Hindlimb muscle (tissue), 1 donor: ENCODE data around the gene GDE1. TPM values are rescaled to one million over a fixed set of nuclear protein-coding genes. Genes with fewer than 3 reads are reported as not detected.
"Not testable (repeated sequence)": the region's sequence is repeated elsewhere in the genome, so short reads cannot be mapped to it uniquely, and the experiment has no call there.

Source experiments
- DNase-seq: peaks from one replicate; pipeline ENCODE4 v3.0.0-alpha.2; 2013
- polyA plus RNA-seq: library from polyadenylated mRNA; unstranded; fragments of 120-200 nt; gene quantifications from one replicate; pipeline ENCODE4 v1.2.1, GENCODE V29; 2013; ENCODE audit not compliant: insufficient read length

GDE1 gene, protein sequence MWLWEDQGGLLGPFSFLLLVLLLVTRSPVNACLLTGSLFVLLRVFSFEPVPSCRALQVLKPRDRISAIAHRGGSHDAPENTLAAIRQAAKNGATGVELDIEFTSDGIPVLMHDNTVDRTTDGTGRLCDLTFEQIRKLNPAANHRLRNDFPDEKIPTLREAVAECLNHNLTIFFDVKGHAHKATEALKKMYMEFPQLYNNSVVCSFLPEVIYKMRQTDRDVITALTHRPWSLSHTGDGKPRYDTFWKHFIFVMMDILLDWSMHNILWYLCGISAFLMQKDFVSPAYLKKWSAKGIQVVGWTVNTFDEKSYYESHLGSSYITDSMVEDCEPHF
- 56.7 TPM for polyA plus RNA-seq

DNA sequence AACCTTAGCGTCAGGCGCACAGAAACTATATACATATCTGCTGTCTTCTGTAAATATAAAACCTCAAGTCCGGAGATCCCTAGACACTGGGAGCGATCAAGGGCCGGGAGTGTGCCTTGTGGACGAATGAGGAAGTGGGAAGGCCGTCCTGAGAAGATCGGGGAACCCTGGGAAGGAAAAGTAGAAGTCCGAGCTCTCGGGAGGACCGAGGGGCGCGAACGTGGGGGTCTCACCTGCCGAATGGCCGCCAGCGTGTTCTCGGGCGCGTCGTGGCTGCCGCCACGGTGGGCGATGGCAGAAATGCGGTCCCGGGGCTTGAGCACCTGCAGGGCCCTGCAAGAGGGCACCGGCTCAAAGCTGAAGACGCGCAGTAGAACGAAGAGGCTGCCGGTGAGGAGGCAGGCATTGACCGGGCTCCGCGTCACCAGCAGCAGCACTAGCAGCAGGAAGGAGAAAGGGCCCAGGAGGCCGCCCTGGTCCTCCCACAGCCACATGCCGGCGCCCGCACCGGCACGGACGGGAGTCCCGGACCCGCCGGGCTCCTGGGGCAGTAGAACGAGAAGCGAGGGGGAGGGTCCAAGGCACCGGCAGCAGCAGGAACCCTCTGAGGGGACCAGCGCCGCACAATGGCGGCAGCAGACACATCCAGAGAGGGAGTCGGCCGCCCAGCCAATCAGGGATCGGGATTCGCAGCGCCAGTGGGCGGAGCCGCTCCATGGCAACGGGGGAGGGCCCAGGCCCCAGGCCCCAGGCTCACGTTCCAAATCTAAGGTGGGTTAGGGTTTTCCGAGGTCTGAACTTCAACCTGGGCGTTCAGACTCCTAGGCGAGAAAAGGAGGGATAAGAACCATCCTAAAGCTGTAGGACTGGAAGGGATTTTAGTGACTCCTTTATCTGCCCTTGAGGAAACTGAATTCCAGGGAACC lies at the start of gene GDE1:
Gene GDE1, minus strand, starts transcription at position 628 of the 926 bp plus-strand sequence. Its CDS starts 134 bp downstream, at position 494.
- DNase-seq: peak; percentile 92

DNA sequence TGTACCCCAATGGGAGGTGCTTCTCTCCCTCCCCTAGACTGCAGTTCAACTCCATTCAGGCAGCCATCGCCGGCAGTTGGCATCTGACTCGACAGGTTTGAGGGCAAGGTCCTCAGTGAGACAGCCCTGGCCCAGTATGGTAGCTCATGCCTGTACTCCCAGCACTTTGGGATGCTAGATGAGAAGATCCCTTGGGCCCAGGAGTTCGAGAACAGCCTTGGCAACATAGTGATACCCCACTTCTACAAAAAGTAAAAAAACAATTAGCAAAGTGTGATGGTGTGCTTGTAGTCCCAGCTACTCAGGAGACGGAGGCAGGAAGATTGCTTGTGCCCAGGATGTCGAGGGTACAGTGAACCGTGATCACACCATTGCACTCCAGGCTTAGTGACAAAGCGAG lies 45.7 kb upstream of the GDE1 start:
- no peak for DNase-seq

DNA sequence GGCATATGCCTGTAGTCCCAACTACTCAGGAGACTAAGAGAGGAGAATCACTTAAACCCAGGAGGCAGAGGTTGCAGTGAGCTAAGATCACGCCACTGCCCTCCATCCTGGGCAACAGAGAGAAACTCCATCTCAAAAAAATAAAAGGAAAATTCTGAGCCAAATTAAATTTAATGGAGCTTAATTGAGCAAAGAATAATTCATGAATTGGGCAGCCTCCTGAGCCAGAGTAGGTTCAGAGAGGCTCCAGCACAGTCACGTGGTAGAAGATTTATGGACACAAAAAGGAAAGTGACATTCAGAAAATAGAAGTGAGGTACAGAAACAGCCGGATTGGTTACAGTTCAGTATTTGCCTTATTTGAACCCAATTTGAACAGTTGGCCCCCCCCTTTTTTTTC lies 44.5 kb upstream of the GDE1 start:
- DNase-seq: no peak

DNA sequence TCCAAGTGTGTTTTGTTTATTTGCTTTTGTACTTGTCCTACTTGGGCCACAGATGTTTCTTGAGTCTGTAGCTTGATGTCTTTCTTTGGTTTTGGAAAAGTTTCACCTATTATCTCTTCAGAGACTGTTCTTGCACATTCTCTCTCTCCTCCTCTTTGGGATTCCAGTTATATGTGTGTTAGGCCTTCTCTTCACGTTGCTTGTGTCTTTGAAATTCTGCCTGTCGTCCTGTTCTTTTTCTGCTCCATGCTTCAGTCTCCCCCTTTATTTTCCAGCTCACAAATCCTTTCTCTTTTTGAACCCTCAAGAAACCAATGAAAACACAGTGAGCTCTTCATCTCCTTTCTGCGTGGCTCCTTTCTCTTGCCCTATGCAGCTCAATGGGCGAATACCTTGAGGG lies 41.5 kb upstream of the GDE1 start:
- no peak for DNase-seq

DNA sequence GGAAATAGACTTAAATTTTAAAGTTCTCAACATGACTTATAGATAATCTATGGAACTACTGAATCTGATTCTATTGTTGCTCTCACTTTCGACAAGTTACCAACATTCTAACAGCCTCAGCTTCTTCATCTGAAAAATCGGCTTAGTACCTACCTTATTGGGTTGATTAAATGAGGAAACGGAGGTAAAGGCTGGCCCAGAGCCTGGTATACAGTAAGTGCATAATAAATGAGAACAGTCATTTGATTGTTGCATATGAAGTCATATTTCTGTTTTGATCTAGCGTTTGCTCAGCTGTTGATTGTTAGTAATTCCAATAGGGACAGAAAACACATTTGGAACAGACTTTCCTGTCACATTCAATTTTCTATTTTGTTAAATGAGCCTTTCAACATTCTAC lies 38.2 kb upstream of the GDE1 start:
- no peak for DNase-seq

DNA sequence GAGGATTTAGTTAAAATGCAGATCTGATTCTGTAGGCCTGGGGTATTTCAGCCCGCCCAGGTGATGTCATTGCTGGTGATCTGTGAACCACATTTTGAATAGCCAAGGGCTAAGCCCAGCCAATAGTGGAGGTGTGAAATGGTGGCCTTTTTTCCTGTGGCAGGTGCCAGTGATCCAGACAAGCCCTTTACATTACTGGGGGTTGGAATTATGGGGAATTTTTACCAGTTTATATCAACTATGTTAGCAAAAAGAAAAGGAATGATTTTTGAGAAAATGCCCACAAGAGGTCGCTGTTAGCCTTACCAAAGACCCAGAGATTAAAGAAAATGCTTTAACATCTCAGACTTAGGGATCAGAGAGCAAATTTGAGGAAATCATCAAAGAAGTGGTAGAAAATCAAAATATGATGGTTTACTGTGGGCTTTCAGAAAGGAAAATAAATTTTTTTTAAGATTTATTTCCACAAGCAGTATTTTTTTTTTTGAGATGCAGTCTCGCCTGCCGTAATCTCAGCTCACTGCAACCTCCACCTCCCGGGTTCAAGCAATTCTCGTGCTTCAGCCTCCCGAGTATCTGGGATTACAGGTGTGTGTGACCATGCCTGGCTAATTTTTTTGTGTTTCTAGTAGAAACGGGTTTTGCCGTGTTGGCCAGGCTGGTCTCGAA lies 37.5 kb upstream of the GDE1 start:
- DNase-seq: peak; percentile 55

DNA sequence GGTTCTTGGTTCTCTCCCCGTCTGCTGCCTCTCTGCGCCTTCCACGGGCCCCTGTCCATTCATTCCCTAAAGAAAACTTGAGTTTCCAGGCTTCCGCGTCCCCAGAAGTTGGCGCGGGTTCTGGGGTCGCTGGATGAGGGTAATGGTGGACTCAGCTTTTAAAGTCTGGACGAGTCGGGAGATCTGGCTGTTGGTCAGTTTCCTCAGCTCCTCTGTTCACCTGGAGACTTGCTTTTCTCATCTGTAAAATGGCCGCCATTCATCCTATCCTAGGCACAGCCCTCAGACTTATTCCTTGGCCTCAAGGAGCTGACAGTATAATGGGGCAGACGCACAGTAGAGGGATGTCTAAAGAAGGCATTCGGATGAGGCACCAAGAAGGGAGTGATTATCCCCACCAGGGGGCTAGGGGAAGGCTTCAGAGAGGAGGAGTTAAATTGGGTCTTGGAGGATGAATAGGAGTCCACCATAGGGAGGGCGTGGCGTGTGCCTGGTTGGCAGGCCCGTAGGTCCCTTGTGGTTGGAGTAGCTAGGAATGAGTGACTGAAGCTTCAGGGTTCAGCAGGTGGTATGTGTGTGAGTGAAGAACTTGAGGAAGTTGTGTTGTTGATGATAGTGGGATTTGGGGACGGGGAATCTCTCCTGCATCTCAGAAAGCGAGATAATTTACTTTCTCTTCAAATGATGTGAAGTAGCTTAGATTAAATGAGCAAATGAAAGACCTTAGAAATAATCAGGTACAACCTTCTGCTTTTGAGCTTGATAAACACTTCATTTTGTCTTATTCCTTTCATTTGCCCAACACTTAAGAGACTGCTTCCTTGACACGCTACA lies 34.3 kb upstream of the GDE1 start:
- DNase-seq: no peak

DNA sequence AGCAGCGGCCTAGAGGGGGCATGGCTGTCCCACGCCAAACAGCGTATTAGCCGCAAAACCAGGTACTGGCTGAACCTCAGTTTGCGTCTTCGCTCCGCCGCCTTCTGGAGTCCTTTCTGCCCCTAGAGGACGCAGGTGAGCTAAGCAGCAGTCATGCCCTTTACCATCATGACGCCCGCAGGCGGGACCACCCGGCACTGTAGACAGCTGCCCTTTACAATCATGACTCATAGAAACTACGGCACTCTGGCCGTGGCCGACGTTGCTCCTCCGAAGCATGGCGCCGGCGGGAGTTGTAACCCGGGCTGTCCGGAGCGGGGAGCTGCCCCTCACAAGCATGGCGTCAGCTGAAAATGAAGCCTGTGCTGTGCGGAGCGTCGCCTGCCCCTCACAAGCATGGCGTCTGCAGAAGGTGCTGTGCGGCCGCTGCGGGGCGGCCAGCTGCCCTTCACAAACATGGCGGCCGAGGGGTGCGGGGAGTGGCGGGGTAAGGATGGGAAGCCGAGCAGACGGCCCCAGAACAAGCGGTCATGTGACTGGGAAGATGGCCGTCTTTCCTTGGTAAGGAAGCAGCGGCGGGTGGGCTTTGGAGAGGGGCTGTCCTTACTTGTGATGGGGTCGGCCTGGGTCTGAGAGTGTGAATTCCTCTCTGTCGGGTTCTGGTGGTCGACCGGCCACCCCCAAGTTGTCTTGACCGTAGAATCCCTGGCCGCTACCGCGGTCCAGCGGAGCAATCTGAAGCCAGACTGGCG lies 33.5 kb upstream of the GDE1 start, which contains the start of gene VPS35L:
Gene VPS35L, plus strand, starts transcription at position 518 of the 752 bp plus-strand sequence. Its CDS starts 27 bp downstream, at position 545.
- peak; percentile 99 for DNase-seq

DNA sequence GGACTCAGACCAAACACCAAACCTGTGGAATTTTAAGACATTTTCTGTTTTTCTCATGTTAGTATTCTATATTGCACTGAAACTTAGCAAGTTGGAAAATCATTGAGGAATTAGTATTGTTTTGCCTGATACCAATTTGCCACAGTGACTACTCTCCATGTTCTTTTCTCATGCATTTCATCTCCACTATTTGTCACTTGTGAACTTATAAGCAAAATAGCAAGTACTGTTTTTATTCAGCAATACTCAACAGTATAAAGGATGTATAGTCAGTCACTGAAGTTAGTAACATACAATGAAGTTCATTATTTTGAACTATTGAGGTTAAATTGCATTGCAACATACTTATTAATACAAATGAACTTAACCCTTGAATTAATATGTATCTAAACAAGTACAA lies 27.8 kb upstream of the GDE1 start:
- DNase-seq: no peak

DNA sequence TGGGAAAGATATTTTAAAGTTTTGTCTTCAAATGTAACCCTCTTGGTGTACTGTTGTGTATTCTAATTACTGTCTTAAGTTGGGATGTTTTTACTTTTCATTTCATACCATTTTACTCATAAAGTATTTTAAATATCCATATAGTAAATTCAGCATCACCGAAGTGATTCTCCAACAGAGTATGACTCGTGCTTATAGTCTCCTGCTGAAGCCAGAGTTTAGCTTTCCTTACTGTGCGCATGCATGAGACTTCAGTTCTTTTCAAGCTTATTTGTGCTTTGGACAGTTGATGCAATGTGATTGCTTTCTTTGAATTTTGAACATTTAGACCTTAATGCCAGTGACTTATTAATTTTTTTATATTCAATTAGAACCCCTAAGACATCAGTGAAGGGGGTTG lies 26.2 kb upstream of the GDE1 start:
- no peak for DNase-seq

DNA sequence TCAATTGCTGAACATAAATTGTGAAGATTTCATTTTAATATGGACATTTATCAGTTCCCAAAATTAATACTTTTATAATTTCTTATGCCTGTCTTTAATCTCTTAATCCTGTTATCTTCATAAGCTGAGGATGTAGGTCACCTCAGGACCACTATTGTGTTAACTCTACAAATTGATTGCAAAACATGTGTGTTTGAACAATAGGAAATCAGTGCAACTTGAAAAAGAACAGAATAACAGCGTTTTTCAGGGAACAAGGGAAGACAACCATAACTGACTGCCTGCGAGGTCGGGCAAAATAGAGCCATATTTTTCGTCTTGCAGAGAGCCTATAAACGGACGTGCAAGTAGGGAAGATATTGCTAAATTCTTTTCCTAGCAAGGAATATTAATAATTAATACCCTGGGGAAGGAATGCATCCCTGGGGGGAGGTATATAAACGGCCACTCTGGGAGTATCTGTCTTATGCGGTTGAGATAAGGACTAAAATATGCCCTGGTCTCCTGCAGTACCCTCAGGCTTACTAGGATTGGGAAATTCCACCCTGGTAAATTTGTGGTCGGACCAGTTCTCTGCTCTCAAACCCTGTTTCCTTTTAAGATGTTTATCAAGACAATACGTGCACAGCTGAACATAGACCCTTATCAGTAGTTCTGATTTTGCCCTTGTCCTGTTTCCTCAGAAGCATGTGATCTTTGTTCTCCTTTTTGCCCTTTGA lies 21.5 kb upstream of the GDE1 start:
- DNase-seq: not testable (repeated sequence)

DNA sequence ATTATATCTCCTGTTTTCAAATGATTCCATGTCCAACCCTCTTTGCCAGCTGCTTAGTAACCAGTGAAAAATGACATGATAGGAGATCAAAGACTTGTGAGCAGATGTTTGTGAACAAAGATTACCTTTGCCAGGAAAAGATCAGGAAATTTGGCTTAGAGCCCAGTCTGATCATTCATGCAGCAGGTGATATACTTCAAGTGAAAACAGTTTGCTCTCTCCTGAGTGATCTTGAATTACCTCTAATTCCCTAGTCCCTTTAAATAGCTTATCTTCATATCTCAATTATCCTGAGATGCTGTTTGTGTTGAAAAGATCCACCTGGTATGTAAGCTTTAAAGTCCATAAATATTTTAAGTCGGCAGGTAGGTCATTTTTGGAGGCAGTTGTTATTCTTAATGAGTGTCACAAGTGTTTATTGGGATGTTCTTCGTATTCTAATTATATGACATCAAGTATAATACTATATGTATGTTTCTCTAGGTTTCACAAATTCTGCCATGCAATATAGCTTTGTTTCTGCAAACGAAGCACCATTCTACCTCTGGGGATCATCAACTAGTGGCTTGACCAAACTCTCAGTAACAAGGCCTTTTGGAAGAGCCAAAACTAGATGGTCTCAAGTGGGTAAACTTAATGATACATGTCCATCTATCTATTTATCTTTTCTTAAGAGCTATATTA lies 20.4 kb upstream of the GDE1 start:
- no peak for DNase-seq

DNA sequence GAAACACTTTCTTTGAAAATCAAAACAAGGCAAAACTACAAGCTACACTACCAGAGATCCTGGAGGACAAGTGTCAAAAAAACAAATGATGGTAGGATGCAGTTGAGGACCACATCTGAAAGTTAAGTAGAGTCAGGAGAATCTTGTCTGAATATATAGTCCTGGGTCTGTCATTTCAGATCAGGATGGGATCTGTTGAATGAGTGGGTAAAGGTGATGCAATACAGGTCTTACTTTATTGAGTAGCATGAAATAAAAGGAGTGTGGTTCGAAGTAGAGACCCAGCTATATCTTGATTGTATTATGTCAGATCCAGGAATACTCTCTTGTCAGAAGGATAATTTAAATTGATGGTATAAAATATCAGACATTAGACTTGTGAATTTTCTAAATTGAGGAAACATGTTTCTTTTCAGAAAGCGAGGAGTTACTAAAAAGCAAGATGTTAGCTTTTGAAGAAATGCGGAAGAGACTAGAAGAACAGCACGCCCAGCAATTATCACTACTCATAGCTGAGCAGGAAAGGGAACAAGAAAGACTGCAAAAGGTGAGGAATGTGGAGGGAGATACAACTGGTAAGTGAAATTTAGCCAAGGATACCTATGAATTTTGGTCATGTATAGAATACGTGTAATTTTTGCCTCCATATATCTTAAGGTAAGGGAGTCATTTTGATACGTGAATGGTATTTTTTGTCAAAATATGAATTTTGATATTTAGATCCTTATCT lies 18.5 kb upstream of the GDE1 start:
- no peak for DNase-seq

DNA sequence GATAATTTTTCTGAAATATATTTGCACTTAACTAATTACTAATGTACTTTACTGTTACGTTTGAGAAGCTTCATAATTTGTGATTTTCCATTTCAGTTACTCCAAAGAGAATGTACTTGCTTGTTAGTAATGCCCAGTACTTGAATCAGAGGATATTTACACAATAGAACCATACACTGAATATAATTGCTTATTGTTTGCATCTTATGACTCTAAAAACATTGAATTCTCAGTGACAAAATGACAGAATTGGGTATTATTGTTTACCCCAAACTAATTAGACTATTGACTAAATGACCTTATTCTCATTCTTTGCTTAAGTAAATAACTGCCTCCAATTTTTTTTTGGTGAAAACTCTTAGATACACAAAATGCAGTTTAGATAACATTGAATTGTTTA lies 10.7 kb upstream of the GDE1 start:
- no peak for DNase-seq

DNA sequence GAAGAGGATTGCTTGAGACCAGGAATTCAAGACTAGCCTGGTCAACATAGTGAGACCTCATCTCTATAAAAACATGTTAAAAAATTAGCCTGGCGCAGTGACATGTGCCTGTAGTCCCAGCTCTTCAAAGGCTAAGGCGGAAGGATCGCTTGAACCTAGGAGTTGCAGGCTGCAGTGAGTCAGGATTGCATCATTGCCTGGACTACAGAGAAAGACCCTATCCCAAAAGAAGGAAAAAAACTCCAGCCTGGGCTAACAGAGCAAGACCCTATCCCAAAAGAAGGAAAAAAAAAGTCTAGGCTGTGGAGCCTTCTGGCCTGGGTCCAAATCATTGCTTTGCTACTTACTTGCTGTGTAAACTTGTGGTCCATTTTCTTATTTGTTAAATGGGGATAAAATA lies 6.8 kb upstream of the GDE1 start:
- no peak for DNase-seq

DNA sequence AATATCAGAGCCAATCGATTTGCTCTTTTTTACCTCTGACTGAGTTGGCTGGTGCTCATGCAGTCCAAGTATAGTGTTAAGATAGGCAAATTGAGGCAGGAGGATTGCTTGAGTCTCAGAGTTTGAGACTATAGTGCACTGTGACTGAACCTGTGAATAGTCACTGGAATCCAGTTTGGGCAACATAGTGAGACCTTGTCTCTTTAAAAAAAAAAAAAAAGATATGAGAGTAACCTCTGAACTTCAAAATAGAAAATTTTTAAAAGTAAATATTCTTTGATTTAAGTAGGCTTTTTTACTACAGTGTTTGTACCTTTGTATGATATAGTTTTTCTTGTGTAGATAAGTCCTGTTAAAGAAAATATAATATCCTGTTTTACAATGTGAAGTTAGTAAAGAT lies 5.3 kb upstream of the GDE1 start:
- DNase-seq: no peak

DNA sequence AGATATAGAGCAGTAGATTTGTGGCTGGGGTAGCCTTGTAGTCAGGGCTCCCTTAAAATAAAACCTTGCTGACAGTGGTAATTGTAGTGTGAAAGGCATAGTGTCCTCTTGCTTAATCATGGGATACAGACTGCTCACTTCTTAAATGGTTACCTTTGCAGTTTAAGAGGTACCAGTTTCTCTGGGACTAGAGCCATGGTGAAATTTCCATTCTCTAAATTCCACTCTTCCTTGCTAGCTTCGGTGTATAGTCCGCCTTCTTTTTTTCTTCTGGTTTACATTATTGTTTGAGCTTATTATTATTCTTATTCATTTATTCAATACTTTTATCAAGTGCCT lies 3.5 kb upstream of the GDE1 start:
- DNase-seq: no peak

DNA sequence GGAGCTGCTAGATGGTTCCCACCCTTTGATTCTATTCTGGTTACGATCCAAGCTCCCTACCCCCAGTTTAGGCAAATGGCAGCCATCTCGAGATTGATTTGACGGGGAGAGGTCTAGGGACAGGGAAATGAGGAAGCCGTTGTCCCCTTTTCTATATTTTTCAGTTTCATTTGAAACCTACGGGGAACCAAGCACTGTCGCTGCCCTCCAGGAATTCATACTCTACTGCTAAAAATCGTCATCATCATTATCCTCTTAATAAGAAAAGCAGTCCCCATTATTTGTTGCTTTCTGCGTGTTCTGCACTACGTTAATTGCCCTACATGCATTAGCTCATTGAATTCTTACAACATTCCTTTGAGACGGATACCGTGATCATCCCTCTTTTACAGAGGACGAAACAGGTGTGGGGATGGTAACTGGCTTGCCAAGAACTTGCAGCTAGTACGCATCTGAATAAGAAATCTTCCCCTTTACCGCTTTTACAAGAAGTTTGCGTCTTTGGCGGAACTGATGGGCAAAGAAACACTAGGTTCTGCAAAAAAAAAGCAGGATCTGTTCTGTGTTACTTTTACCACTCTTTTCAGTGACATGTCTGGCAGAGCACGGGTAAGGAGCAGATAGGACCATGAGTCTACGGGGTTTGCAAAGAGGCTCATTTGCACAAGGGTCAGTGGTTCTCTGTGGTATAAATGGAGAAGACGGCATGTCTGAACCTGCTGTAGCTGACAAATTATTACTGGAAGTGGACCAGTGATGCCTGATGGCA lies 2.9 kb upstream of the GDE1 start:
- peak; percentile 14 for DNase-seq

DNA sequence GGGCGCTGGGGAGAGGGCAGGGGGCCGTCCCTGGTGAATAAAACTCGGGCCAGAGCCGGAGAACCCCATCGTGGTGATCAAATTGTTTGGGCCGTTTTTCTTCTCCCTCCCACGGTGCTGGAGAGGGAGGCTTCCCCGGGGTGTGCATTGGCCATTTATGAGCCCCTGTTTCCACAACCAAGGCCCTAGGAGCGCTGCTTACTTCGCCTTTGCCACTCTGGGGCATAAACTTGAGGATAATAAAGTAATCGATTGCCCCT lies 2.4 kb upstream of the GDE1 start:
- DNase-seq: no peak
